Lower leg skin (tissue), 3 donors: ENCODE data around the gene PACC1.

Experiments used
- POLR2A ChIP-seq, 2 donors: fragments of 450-650 bp; IDR thresholded peaks; one replicate each; pipeline ENCODE4 v1.6.1; 2016 to 2017; ENCODE audit warnings: antibody characterized with exemption in 2 of 2, mild to moderate bottlenecking in 1 of 2, moderate library complexity in 1 of 2
- TF ChIP-seq, protein P1 (sequence below), 3 donors: fragments of 450-650 bp; IDR thresholded peaks; one replicate each; pipeline ENCODE4 v1.5.1; 2016; ENCODE audit warnings: antibody characterized with exemption in 3 of 3, mild to moderate bottlenecking in 3 of 3, moderate library complexity in 2 of 3

GRCh38 chr1:212458817-212459216 is 44.1 kb upstream of the PACC1 start:
- no peak for TF ChIP-seq POLR2A (IDR thresholded peaks at IDR 0.05)
- TF ChIP-seq, protein P1, sequence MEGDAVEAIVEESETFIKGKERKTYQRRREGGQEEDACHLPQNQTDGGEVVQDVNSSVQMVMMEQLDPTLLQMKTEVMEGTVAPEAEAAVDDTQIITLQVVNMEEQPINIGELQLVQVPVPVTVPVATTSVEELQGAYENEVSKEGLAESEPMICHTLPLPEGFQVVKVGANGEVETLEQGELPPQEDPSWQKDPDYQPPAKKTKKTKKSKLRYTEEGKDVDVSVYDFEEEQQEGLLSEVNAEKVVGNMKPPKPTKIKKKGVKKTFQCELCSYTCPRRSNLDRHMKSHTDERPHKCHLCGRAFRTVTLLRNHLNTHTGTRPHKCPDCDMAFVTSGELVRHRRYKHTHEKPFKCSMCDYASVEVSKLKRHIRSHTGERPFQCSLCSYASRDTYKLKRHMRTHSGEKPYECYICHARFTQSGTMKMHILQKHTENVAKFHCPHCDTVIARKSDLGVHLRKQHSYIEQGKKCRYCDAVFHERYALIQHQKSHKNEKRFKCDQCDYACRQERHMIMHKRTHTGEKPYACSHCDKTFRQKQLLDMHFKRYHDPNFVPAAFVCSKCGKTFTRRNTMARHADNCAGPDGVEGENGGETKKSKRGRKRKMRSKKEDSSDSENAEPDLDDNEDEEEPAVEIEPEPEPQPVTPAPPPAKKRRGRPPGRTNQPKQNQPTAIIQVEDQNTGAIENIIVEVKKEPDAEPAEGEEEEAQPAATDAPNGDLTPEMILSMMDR (IDR thresholded peaks at IDR 0.05) = no peak
